Measurements from ENCODE around the gene KLK11.

The KLK11 gene, protein sequence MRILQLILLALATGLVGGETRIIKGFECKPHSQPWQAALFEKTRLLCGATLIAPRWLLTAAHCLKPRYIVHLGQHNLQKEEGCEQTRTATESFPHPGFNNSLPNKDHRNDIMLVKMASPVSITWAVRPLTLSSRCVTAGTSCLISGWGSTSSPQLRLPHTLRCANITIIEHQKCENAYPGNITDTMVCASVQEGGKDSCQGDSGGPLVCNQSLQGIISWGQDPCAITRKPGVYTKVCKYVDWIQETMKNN

DNA sequence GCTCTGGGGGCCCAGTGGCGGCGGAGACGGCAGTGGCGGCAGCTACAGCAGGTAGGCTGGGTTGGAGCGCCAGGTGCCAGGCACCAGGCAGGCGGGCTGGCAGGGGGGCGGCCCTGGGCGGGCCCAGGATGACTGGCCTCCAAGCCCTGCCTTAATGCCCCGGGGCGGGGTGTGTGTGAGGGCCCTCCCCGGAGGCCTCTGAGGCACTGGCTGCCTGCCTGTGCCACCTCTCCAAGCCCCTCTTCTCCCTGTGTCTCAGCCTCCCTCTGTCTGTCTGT is at the start of gene KLK11:
Gene KLK11 (minus strand): TSS at position 63 of the 278 bp plus-strand sequence. CDS start 985 bp downstream, outside the sequence.
- no peak for DNase-seq (ENCODE audit: low read depth)

DNA sequence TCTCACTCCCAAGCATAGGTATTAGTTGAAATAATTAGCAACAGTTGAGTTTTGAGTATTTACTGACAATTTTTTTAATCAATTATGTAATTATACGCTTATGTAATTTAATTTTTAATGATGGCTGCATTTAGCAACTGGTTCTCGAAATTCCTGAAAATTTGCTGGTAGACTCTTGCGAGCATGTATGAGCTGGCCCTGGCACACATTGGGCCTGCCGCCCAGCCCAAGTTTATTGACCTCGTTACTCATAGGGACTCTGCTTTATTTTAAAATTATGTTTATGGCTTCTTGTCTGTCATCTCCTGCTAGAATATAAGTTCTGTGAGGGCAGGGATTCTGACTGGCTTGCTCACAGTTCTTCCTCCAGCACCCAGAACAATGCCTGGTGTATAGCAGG is 49.6 kb upstream of the KLK11 start:
- no peak for DNase-seq (ENCODE audit: low read depth)

DNA sequence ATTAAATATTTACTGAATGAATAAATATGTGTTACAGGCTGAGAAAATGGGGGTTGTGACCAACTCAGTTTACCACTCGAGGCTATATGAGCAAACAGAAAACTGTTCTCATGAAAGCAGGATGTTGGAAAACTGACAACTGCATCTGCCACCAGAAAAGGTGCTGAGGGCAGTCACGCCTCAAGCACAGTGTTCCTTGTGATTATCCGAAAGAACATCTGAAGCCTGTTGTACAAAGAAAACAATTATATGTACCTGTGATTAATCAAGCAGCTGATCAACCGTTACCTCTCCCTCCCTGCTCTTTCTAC is 44.6 kb upstream of the KLK11 start:
- no peak for DNase-seq (ENCODE audit: low read depth)

DNA sequence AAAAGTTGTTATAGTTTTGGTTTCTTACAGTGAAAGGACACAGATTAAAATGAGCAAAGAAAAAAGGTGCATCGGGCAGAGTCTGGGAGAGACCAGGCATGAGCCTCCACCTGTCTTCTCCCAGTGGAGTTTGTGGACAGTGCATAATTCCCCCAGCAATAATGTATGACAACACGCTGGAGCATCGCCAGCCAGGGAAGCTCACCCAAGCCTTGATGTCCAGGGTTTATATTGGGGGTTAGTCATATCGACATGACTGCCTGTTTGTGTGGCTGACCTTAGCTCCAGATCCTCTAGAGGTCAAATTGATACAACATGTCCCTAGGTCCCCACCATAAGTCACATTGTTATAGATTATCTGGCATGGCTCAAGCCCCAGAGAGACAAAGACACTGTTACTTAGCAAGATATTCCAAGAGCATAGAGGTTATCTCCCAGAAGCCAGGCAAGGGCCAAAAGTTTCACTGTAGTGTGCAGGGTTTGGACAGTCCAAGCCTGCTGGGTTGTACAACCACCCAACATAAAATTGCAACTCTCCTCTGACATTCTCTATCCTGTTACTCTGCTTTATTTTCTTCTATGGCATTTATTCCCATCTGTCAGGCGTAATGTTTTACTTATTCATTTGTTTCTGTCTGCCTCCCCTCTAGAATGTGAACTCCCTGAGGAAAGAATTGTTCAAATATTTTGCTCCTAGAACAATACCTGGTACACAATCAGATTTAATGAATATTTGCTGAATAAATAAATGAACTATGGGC is 44.1 kb upstream of the KLK11 start:
- DNase-seq (ENCODE audit: low read depth): no peak

DNA sequence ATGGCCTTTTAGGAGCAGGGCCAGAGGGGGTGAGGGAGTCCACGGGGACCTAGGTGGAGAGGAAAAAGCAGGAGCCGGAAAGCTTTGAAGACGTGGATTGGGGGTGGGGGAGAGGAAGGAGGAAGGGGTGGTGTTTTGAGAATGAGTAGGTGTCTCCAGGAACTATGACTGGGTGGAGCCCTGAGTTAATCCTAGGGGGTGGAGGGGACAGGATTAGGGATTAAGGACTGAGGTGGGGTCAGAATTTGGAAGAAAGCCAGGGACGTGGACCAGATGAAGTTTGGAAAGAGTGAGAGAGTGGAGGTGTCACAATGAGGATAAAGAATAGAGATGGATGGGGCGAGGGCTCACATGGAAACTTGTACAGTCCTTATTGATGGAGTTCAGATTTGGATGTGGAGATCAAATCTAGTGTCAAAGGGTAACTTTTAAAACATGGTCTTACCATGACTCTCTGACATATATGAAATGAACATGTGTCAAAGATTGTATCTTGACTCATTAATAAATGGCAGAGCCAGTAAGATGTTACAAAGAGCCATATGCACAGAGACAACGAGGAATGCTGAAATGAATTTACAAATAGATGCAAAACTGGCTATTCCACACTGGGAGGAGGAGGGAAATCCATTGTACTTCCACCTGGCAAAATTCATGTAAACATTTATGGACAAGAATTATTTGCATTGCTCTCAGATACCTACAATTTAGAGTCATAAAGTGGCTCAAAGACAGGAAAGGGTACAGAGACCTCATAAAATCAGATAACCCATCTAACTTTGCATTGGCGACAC is 40.2 kb upstream of the KLK11 start:
- DNase-seq (ENCODE audit: low read depth): no peak

DNA sequence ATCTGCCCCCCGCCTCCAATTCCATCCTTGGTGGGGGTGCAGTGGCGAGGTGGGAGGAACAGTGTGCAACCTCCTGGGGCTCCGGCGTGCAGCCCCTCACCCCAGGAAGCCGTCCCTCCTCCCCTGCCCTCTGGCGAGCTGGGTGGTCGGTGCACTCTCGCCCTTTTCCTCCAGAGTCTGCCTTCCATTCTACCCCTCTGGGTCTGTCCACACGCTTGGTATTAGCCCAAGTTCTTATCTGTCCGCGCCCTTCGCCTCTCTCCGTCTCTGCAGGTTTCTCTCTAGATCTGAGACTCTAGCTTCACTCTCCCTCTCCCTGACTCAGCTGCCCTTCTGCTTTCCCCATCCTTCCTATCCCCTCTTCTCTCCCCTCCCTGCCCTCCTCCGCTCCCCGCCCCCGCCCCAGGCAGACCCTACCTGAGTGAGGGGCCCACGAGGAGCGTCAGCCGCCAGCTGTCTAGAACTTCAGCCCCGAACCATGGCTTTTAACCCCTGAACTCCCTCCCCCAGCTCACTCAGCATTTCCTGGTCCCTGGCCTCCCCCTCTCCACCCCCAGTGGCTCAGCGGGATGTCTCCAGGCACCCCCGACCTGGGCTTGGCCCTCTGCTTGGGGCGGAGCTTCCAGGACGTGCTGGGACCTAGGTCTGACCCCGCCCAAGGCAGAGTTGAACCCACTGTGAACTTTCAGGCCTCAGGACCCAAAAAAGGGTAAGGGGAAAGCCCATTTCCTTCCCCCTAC is 39.0 kb upstream of the KLK11 start:
- no peak for DNase-seq (ENCODE audit: low read depth)

DNA sequence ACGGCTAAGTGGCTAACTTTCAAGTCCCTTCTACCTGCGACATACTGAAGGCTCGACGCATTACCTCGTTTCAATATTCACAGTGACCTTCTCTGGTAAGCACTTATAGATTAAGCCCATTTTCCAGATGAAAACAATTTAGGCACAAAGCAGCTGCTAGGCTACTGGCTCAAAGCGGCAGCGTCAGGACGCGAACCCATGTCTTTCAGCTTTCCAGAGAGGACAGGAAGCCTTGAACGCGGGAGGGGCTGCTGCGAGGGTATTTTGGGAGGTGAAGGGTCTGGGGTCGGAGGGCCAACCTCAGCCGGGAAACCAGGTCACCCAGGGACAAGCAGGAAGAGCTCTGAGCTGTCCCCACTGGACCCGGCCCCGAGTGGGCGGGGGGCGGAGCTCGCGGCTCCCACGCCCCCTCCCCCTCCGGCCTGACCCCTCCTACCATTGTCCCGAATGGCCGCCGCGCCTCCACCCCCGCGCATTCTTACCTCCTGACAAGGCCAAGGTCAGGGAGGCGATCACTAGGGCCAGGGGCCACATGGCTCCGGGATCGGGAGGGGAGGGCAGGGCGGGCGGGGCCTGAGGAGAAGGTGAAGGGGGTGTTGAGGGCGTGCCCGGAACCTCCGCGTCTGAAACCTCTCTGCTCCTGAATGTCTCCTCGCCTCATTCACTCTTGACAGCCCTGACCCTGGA is 38.3 kb upstream of the KLK11 start, which contains the start of gene KLK13:
Gene KLK13 (minus strand): TSS at position 559 of the 687 bp plus-strand sequence. CDS start 25 bp downstream, at position 534.
- no peak for DNase-seq (ENCODE audit: low read depth)

DNA sequence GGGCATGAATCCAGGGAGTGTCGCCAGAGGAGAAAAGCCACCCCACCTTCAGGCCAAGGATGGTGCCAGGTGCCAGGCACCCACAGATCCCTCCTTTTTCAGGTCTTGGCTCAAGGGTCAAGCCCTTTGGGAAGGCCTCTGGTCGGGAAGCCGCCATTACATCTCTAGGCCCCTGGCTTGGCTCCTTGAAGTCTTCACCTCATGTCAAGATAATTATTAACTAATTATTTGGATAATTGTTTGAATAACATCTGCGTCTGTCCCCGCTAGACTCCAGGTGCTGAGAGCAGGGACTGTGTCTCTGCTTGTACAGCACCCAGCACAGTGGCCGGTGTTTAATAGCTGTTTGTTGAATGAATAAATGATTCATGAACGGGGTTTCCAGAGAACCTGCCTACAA is 37.2 kb upstream of the KLK11 start:
- no peak for DNase-seq (ENCODE audit: low read depth)

DNA sequence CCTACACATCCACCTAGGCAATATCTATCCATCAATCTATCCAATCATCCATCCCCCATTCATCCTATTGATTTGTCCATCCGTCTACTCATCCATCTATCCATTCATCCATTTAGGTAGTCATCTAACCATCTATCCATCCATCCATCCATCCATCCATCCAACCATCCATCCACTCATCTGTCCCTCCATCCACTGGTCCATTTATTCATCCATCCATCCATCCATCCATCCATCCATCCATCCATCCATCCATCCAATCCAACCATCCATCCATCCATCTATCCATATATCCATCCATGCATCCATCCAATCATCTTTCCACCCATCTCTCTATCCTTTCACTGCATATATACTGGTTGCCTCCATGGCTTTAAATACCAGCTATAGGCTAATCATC is 34.6 kb upstream of the KLK11 start:
- DNase-seq (ENCODE audit: low read depth): no peak

DNA sequence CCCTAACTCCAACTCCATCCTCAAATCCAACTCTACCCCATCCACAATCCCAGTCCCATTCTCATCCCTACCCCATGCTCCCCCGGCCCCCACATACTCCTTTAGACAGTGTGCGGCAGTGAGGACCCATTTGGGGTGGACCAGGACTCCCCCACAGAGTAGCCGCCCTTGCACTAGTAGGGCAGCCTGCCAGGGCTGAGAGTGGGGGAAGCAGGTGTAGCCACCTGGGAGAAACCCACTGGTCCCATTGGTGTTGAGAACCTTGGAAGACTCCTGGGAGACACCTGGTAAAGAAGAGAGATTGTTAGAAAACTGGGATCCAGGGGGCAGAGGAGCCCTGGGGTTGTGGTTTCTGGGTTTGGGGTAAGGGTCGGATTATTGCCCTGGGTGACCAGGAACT is 33.9 kb upstream of the KLK11 start:
- DNase-seq (ENCODE audit: low read depth): no peak

DNA sequence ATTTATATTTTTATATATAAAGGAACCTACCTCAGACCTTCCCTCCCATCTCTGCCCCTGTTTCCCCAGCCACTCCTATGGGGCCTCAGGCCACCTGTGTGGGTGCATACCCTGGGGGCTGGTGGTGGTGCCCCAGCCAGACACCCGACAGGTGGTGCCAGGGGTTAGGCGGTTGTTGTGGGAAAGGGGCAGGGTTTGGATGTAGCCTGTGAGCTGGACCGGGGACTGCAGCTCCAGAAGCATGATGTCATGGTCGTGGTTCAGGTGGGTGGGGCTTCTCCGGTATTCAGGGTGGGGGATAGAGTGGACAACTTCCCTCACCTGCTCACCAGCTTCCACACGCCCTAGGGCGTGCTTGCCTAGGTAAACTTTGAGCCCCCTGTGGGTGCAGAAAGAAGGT is 33.3 kb upstream of the KLK11 start:
- DNase-seq (ENCODE audit: low read depth): no peak

DNA sequence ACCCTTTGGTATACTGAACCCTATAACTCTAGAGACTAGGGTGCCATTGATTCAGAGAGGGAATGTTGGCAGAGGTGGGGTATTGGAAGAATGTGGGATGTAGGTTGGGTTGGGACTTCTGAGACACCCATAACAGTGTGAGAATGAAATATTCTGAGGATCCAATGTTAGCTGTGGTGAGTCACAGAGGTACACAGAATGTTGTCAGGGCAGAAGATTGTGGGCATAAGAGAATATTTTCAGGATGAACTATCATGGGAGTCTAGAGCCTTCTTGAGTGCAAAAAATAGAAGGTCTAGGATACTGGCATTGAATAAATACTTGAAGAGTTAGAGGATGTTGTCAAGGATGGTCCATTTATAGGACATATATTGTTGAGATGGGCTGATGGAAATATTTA is 29.4 kb upstream of the KLK11 start:
- DNase-seq (ENCODE audit: low read depth): no peak

DNA sequence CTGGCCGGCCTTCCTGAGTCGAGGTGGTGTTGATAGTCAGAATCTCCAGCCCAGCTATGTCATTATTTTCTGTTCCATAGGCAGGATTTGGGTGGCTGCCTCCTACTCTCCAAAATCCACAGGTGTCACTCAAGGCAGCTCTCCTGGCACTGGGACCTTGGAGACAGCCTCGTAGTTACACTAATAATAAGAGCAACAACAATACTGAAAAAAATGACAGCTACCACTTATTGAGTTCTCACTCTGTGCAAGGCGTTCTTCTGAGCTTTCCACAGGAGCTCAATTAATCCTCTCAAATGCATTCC is 20.6 kb upstream of the KLK11 start:
- no peak for DNase-seq (ENCODE audit: low read depth)

DNA sequence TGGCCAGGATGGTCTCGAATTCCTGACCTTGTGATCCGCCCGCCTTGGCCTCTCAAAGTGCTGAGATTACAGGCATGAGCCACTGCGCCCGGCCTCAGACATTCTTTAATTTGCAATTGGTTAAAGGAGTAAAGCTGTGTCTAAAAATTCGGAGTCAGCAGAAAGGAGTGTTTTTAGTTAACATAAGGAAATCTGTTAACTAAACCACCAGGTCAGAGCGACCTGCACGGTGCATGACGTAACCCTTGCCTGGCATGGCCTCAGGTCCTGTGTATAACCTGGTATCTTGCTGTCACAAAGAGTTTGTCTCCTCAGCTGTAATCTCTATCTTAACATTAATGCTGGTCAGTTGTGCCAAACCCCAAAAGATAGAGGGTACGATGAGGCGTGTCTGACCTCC is 17.9 kb upstream of the KLK11 start:
- no peak for DNase-seq (ENCODE audit: low read depth)

DNA sequence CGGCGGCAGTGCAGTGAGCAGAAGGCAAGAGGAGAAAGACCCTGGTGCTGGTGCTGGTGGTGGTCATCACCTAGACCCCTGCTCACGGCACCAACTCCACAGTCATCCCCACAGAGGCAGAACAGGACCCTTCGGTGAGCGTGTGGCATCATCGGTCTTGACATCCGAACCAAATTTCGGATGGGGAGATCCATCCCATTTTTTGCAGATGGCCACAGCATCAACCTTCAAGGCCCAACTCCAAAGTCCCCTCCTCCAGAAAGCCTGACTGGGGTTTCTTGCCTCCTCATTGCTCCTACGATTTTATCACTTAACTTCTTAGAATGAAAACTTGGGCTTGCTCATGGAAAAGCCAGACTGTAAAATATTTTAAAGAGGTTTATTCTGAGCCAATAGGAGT is 17.1 kb upstream of the KLK11 start:
- no peak for DNase-seq (ENCODE audit: low read depth)

DNA sequence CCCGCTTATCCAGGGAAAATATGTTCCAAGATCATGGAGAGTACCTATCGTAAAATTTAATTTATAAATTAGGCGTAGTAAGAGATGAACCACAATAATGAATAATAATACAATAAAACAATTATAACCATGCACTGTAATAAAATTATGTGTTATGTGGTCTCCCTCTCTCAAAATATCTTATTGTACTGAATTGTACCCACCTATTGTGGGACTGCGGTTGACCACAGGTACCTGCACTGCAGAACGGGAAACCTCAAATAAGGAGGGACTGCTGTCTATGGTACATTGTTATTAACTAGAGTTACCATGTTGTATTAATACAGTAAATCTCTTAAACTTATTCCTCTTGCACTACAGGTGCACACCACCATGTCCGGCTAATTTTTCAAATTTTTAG is 13.7 kb upstream of the KLK11 start:
- no peak for DNase-seq (ENCODE audit: low read depth)

DNA sequence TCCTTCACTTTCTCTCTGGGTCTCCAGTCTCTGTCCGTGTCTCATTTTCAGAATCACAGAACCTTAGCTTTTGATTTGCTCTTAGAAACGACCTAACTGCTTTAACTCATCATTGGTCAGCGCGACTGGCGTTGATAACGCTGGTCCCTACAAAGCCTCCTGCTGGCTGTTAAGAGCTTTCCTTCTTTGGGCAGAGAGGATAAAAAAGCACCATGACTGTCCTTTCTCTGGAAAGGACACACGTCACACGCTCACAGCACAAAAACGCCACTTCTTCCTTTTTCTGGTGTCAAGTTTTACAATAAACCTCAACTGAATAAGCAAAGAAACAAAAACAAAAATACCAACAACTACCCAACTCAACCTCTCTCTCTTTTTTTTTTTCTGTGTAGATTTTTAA is 10.1 kb upstream of the KLK11 start:
- no peak for DNase-seq (ENCODE audit: low read depth)

DNA sequence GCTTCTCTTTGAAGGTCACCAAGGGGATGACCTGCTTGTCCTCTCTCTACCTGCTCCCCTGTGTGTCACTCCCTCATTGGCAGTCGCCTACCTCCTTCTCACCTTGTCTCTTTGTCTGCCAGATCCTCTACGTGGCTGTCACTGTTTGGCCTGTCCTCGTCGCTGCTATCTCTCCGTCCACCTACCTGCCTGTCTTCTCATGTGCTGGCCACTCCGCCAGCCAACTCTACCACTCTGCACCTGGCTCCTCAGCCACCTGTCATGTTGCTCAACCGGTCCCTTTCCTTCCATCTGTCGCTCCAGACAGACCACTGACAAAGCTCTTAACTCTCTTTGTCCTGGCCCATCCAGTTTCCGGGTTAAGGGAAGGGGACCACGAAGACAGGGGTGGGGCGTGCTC is 8.3 kb upstream of the KLK11 start, which contains the start of gene KLK12:
Gene KLK12 (minus strand): TSS at position 299 of the 400 bp plus-strand sequence. CDS start 381 bp downstream, outside the sequence.
- no peak for DNase-seq (ENCODE audit: low read depth)

DNA sequence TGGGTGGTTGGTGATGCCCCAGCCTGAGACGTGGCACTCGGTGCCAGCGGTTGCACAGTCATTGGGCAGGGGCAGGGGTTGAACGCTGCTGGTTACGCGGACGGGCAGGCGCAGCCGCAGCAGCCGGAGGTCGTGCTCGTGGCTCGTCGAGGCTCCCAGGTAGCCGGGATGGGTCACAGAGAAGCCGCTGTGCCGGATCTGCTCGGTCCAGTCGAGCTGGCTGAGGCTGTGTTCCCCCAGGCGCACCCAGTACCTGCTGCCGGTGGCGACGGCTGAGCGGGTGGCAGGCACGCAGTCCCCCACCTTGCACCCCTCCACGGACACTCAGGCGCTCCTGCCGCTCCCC is 5.4 kb upstream of the KLK11 start:
- no peak for DNase-seq (ENCODE audit: low read depth)

DNA sequence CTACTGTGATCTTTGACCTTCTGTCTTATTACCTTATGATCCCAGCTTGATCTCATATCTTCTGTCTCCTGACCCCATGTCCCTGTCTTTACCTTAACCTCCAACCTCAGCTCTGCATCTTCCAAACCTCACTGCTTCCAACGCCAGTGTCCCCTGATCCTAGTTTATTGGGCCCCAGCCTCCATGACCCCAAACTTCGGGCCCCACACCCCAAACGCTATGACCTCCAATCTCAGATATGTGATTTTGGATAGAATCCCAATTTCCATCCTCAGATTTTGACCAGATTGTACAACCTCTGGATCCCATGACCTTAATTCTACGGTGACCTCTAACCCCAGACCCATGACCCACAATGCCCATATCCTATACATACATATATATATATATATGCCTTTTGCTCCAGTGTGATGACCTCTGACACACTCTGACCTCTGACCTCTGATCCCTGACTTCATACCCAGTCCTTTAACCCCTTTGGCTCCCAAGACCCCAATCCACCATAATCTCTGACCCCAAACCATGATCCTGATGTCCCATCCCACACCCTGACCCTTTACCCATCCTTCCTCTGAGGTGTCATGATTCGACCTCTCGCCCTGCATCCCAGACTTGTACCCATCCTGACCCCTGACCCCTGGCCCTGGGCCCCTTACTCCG is 4.9 kb upstream of the KLK11 start:
- DNase-seq (ENCODE audit: low read depth): no peak

DNA sequence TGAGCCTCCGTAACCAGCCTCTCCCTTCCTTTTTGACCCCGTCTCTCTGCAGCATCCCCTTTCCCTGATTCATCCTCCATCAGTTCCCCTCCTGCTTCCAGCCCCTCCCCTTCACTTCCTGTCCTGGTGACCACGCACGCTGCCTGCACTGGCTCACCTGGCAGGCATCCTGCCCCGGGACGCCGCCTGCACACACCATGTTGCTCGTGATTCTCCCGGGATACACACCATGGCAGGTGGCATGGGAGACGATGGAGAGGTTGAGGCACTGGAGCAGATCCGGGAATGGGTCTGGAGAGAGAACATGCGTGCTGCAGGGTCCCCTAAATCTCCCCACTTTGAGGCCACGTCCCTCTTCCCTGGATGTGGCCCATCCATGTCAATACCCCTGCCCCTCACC is 4.2 kb upstream of the KLK11 start:
- DNase-seq (ENCODE audit: low read depth): no peak

DNA sequence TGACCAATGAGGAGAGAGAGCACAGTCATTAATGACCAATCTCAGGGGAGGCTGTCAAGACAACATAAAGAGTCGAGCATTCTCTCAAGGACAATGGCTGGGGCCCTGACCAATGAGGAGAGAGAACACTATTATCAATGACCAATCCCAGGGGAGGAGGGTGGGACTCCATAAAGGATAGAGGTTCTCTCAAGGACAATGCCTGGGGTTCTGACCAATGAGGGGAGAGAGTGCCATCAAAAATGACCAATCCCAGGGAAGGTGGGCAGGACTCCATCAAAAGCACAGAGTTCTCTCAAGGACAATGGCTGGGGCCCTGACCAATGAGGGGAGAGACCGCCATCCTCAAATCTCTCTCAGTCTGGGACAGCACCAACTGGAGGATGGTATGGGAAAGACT is 3.3 kb upstream of the KLK11 start:
- DNase-seq (ENCODE audit: low read depth): no peak

Measured in non-pigmented ciliary epithelial cell (primary cell).